GM18505 (cell line): Measurements from ENCODE around the gene UNC93B1.

Source experiments
- ATAC-seq: cut with Tn5 transposase; IDR thresholded peaks from one replicate; pipeline ENCODE4 v1.9.1; 2021; ENCODE audit not compliant: unreplicated experiment
- POLR2A ChIP-seq: IDR thresholded peaks from 4 replicates; pipeline ENCODE4 v1.6.1; 2011; ENCODE audit warnings: borderline replicate concordance; ENCODE audit not compliant: insufficient read depth, insufficient read length; ENCODE audit errors: extremely low read depth

The UNC93B1 gene

GRCh38 chr11:68036141-68036716 is 32.3 kb upstream of the UNC93B1 start:
- no peak for TF ChIP-seq POLR2A
- ATAC-seq, result no peak

- no peak for TF ChIP-seq POLR2A
- no peak for ATAC-seq
Observed at GRCh38 chr11:68035266-68035876, 31.5 kb upstream of the UNC93B1 start.

- no peak for TF ChIP-seq POLR2A
Observed at GRCh38 chr11:68033708-68034045, 29.8 kb upstream of the UNC93B1 start.

DNA sequence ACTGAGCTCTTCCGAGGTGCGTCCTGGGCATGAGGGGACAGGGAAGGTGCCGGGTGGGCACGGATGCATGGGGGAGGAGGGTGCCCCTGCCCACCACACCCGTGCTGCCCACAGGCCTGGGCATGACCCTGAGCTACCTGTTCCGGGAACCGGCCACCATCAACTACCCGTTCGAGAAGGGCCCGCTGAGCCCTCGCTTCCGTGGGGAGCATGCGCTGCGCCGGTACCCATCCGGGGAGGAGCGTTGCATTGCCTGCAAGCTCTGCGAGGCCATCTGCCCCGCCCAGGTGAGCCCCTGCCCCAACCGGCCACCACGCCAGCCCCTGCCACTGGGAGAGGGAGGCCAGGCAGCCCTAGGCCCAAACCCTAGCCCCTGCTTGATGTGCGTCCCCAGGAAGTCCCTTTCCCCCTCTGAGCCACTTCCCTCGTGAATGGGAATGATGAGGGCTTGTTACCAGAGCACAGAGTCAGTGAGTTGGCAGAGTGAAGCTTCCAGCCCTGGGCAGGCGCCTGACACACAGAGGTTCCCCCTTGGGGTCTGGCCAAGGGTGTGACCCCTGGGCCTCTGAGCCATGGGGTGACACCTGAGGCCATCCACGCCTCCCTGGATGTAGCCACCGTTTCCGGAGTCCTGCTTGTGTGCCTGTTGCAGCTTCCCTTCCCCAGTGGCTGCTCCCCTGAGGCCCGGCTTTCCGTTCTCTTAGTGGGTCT is 29.3 kb upstream of the UNC93B1 start:
- no peak for TF ChIP-seq POLR2A
- ATAC-seq, result no peak

More at GRCh38 chr11:68033708-68034045, 29.8 kb upstream of the UNC93B1 start:
- ATAC-seq, result no peak

DNA sequence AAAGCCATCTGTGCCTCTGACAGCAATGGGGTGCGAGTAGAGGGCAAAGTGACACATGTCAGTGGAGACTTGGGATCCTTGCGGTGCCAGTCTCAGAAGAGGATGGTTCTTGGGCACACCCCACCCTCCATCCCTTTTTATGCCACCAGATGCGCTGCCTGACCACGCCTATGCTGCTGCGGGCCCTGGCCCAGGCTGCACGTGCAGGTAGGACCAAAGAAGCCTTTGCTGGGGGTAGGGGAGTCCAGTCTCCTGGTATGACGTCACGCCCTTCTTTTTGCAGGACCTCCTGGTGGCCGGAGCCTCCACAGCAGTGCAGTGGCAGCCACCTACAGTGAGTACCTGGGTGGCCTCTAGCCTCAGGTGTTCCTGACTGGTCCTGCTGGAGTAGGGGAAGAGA is 28.1 kb upstream of the UNC93B1 start:
- ATAC-seq, result no peak
- TF ChIP-seq POLR2A, result no peak

DNA sequence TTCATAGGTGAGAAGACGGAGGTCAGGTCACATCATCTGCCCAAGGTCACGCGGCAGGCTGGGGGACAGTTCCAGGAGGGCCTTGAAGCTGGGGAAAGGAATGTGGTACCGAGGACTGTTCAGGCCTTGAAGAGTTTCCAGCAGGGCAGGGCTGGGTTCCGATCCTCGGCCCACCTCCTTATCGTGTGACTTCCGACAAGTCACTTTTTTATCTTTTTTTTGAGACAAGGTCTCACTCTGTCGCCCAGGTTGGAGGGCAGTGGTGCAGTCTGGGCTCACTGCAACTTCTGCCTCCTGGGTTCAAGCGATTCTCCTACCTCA is 27.2 kb upstream of the UNC93B1 start:
- no peak for ATAC-seq
- TF ChIP-seq POLR2A, result no peak

DNA sequence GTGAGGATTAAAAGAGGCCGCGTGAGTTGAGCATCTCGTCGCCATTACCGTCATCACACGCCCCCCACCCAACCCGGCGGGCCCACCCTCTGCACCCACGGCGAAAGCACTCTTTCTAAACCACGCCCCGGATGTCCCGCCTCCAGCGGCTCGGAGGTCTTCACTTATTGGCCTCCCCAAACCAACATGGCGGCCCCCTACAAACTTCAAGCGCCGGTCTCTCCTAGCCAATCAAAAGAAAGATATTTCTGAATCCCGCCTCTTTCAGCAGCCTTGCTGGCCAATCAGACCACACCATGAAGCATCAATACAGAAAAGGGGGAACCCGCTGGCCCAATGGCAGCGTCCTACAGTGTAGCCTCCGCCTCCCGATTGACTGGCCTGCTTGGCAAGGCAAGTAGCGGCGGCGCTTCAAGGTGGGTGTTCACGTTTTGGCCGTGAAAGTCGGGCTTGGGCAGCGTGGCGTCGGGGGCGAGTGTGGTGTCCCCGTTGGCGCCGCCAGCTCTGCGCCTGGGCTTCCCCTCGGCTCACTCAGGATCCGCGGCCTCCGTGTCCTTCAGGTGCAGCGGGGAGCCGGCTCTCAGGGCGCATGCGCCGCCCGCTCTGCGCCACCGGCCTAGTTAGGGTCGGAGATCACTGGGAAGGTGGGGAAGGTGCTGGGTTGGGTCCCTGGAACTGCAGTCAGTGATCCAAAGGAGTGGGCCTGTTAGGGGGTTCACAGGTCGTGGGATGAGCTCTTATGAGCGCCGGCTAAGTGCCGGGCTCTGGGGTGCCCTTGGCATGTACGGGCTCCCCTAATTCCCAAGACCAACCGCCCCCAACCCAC is 26.6 kb upstream of the UNC93B1 start, which contains the start of gene NDUFS8:
Gene NDUFS8 (plus strand): TSS at position 364 of the 826 bp plus-strand sequence. CDS start 1,471 bp downstream, outside the sequence.
- peak; percentile 67 for TF ChIP-seq POLR2A
- peak; percentile 88 for ATAC-seq

GRCh38 chr11:68028802-68029545 is 25.1 kb upstream of the UNC93B1 start:
- no peak for ATAC-seq
- no peak for TF ChIP-seq POLR2A

- no peak for ATAC-seq
Observed at GRCh38 chr11:68027667-68028066, 23.8 kb upstream of the UNC93B1 start.

GRCh38 chr11:68026391-68027105 is 22.7 kb upstream of the UNC93B1 start:
- no peak for TF ChIP-seq POLR2A
- no peak for ATAC-seq

More at GRCh38 chr11:68027667-68028066, 23.8 kb upstream of the UNC93B1 start:
- no peak for TF ChIP-seq POLR2A

GRCh38 chr11:68025047-68025446 is 21.1 kb upstream of the UNC93B1 start:
- TF ChIP-seq POLR2A, result no peak
- ATAC-seq, result no peak

DNA sequence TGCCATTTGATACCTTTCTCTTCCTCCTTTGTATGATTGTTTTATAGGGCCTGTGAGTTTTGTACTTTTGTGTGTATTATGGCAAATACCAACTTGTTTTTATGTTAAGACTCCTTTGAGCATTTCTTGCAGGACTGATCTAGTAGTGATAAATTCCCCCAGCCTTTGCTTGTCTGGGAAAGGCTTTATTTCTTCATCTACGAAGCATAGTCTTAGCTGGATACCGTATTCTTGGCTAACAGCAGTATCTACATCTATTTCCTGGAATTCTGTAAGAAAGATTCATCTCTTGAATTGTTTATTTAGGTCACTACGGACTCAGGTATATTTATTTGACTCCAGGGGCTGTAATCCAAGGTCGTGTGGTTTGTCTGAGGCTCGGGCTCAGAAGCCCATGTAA is 20.6 kb upstream of the UNC93B1 start:
- ATAC-seq, result no peak
- no peak for TF ChIP-seq POLR2A
